Measurements from ENCODE around the gene LATS2.

The LATS2 gene

DNA sequence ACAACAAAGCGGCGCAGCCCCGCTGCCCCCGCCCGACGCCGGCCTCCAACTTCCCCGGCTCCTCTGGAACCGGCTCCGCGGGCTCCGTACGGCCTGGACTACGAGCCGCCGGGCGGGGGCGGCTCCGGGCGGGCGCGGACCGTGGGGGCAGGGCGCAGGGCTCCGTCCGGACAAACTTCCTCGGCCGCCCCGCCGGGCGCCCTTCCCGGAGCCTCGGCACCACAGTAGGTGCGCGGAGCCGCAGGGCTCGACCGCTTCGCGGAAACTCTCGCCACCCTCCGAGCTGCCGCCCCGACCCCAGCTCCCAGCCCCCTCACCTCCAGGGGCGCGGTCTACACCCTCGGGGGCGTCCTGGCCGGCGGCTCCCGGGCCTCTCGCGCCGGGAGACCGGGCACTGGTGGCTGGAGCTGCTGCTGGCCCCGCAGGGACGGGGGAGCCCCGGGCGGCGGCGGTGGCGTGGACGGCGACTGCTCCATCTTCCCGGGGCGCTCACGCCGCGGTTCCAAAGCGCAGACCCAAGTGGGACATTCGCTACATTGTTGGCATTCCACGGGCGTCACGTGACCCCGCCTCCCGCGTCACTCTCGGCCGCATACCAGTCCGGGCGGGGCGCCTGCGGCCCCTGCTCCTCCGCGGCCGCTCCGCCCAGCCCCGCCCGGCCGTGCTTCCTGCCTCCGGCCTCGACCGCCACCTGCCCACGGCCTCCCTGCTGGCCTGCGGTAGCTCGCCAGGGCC, at the start of gene LATS2:
TSS of gene LATS2 (minus strand) at position 558 of the 735 bp plus-strand sequence. CDS start 15,560 bp downstream, outside the sequence.
- DNase-seq, result peak; percentile 80

DNA sequence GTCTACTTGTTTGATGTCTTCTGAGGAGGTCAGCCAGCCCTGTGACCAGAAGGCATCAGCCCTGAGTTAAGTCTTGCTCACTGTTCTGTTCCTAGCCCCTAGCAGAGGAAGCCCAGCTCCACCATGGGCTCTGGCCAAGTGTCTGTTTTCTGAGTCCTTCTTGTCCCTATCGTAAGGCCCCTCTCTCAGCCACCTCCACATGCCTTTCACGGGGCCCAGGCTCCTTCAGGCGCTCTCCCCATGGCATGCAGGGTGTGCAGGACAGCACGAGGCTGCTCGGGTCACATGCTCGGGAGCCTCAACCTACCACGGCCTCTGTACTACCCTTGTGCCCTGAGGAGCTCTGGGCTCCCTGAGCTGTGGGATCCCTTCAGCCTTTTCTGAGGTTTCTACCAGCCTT, 47.8 kb upstream of the LATS2 start:
- DNase-seq, result no peak

DNA sequence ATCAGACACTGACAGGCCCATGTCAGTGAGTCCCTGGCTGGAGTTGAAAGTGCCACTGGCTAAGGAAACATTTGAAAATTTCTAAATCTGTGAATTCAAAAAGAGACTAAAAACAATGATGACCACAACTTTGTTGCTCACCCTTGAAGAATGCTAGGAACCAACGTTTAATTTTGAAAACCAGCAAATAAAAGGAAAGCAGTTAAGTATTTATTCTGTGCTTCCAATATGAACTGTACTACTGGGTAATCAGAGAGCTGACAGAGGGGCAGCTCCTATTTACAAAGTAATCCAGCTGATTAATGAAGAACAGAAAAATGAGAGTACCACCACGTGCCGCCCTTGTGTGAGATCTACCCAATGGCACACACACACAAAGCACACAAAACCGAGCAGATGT, 44.7 kb upstream of the LATS2 start:
- DNase-seq, result no peak

DNA sequence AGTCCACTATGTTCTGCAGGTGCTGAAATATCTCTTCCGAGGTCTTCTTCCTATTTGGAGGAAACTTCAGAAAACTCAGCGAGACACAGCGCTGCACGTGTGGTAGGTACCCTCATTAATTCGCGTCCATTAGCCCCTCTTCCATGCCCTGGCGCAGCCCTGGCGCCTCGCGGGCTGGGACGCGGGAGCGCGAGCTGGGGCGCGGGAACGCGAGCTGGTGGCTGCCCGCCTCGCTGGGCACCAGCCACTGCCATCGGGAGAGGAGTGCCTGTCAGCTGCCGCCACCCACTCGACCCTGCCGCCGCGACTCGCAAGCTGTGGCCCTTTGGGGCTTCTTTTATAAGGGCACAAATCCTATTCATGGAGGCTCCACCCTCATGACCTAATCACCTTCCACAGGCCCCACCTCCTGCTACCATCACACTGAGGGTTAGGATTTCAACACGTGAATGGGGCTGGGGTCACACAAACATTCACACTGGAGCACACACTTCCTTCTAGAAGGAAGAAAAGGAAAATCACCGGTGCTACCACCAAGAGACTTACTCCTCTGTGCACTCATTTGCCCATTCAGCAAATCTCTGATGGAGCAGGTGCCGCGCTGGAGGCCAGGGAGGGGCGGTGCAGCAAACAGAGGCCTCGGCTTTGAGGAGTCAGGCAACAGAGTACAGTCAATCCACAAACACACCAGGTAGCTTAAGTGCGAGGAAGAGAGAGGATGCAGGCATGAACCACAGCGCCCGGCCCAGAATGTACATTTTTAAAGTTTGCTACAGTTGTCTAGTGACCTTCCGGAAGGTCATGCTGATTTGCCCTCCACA, 43.0 kb upstream of the LATS2 start:
- no peak for DNase-seq

DNA sequence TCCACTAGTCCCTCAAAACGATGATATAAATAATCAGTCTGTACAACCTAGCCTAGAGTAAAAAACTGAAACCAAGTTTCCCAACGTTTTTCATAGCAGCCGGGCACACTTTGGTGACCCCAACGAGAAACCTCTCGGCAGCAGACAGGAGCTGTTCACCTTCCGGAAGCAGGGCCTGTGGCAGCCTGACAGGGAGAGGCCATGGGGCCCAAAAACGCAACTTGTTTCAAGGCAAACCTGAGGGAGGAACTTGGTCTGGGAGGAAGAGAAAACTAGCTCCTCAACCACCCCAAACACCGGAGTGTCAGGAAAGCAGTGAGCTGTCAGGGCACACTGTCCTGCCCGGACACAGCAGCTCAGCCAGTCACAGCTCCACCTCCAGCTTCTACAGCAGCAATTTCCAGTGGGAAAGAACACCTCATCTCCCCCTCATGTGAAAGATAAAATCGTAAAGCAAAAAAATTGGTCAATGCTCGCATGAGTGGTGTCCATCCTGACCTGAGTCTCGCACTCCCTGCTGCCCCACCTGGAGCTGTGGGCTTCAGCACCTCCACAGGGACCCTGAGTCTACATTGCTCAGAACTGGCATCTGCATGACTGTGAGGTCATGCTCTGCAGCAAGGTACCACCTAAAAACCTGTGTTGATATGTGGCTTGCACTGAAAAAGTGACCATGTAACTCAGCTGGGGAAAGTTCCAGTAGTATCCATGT, 40.6 kb upstream of the LATS2 start:
- DNase-seq, result no peak

DNA sequence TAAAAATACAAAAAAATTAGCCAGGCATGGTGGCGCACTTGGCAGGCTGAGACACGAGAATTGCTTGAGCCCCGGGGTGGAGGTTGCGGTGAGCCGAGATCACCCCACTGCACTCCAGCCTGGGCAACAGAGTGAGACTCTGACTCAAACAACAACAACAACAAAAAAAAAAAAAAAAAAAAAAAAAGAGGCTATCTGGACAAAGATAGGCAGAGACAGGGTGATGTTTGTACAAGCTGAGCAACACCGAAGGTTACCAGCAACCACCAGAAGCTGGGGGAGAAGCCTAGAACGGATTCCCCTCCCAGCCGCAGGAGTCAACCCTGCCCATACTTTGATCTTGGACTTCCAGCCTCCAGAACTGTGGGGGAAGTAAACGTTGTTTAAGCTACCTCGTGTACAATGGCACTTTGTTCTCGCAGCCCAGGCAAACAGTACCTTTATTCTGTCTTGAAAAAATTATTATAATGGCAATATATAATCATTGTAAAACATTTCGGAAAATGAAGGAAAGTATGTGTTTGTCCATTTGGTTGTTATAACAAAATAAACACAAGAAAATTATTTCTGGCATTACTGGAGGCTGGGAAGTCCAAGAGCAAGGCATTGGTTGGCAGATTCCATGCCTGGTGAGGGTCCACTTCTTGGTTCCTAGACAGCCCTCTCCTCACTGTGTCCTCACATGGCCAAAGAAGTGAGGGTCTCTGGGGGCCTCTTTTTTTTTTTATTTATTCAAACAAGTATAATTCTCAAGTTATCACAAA, 39.8 kb upstream of the LATS2 start:
- DNase-seq, result no peak

DNA sequence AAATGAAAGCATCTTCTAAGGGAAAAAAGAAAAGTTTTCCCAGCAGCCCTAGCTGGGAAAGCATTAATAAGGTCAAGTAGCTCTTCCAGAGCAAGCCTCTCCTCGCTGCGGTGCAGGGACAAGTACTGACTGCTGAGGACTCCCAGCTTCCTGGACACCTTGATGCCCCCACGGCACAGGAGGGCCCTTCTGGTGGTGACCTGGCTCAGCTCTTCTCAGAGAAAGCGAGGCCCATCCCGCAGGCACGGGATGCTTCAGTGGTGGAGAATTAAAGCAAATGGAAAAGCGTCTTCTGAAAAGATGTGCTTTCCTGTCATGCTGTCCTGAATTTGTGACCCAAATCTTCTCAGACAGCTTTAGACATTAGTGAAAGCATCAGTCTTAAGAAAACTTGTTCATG, 38.8 kb upstream of the LATS2 start:
- no peak for DNase-seq

DNA sequence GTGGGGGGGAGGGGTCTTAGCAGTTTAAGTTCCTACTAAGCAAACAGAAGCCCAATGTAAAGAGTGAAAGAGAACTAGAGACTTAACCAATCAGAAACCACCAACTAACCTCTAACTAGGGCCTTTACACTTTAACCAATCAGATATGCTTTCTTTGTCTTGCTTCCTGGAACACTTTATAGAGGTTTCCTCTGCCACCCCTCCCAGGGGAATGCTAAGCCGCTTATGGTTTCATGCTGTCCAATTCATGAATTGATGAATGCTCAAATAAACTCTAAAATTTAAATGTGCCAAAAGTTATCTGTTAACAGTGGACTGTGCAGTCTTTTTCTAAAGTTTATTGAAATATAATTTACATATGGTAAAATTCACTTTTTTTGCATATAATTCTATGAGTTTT, 33.9 kb upstream of the LATS2 start:
- peak; percentile 3 for DNase-seq

DNA sequence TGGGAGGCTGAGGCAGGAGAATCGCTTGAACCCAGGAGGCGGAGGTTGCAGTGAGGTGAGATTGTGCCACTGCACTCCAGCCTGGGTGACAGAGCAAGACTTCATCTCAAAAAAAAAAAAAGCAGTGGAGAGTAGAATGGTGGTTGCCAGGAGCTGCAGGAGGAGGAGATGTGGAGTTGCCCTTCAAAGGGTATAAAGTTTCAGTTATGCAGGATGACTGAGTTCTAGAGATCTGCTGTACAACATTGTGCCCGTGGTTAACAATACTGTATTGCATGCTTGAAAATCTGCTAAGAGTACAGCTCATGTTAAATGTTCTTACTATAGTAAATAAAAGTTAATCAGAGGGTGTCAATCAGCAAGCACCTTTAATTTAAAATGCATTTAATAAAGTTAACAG, 28.4 kb upstream of the LATS2 start:
- no peak for DNase-seq

DNA sequence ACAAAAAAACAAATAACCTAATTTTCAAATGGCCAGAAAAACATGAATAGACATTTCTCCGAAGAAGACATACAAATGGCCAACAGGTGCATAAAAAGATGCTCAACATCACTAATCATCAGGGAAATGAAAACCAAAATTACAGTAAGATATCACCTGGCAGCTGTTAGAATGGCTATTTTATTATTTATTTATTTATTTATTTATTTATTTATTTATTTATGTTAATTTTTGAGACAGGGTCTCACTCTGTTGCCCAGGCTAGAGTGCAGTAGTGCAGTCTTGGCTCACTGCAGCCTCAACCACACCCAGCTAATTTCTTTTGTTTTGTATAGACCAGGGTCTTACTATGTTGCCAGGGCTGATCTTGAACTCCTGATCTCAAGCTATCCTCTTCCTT, 27.1 kb upstream of the LATS2 start:
- no peak for DNase-seq

DNA sequence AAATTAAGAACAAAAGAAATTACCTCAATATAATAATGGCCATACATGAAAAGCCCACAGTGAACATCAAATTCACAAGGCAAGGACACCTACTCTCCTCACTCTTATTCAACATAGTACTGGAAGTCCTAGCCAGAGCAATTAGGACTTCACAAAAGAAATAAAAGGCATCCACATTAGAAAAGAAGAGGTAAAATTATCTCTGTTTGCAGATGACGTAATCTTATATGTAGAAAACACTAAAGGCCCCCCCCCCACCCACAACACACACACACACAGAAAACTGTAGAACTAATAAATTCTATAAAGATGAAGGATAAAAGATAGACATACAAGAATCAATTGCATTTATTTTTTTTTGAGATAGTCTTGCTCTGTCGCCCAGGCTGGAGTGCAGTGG, 25.5 kb upstream of the LATS2 start:
- no peak for DNase-seq

DNA sequence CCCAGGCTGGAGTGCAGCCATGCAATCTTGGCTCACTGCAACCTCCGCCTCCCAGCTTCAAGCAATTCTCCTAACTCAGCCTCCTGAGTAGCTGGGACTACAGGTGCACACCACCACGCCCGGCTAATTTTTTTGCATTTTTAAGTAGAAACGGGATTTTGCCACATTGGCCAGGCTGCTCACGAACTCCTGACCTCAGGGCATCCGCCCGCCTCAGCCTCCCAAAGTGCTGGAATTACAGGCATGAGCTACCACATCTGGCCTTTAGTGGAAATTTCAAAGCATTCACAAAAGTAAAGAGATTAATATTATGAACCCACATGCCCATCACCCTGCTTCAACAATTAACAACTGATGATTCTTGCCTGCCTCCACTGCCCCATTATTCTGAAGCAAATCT, 20.5 kb upstream of the LATS2 start:
- no peak for DNase-seq

DNA sequence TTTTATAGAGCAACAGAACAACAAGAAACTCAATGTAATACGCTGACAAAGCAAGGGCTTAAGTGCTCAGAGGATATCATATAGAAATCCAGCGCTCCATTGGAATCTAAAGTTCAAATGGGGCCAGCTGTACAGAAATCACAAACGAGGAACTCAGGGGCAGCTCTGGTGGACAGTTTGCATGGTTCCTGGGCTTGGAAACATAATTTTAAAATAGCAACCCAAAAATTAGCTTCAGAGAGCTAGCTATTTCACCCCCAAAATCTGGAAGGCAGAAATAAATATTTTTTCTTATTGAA, 19.2 kb upstream of the LATS2 start:
- no peak for DNase-seq

DNA sequence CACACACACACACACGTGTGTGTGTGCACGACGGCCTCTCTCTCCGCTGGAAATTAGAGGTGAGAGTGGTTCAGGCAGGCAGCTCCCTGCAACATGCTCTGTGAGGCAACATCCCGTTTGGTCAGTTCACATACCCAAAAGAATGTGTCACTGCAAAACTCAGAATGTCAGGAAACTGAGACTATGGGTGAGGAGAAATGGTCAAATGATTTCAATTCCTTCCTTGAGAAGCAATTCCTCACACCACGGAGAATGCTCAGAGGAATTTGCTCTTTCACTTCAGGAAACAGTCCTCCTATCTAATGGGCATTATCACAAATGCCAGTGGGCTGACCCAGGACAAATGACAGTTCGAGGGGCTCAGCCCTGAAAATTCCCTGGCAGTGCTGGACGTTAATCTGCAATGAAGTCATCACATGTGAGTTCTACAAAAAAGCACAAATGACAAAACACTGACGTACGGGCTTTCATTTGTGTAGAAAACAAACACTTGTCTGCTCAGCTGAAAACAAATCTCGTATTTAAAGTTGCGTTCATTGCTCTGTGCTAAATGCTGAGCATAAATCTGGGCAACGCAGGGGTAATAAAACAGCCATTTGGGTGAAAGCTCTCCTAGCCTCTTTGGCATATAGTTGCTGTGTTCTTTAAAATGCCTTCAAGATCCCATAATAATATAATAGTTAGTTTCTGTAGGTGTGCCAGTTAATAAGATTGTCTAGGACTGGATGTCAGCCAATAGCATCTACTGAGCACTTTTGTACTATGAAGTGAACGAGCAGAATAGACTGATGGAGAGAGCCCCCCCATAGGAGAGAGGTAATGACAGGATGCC, 18.6 kb upstream of the LATS2 start:
- DNase-seq, result peak; percentile 78

DNA sequence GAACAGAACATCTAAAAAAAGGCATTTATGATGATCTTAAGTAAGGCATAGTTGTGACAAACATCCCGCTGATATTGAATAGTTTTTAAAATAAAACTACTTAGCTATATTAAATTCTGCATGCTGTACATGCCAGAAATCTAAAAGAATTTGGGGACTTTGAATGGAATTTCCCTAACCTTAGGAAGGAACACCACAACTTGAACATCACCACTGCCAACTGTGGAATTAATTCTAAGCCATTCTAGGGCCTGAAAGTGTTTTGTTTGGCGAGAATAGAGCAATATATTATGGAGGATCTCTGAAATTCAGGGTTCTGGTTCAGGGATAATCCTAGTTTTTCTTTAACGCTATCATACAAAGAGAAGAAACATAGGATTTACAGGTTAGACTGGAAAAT, 17.8 kb upstream of the LATS2 start:
- DNase-seq, result no peak

DNA sequence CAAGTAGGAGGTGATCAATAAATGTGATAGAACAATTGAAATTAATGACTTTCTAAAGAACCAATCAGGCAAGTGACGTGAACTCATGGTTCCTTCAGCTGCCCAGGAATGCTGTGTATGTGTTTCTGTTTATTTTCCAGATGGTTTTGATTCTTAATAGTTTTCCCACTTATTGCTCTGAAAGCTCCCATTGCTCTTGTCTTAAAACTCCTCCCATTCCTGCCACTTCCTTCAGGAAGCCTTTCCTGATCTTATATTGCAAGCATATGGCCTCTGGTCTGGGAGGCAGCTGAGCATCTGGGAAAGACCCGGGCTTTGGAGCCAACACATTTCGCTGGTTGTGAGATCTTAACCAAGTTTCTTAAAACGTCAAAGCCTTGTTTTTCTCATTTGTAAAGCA, 17.1 kb upstream of the LATS2 start:
- no peak for DNase-seq

DNA sequence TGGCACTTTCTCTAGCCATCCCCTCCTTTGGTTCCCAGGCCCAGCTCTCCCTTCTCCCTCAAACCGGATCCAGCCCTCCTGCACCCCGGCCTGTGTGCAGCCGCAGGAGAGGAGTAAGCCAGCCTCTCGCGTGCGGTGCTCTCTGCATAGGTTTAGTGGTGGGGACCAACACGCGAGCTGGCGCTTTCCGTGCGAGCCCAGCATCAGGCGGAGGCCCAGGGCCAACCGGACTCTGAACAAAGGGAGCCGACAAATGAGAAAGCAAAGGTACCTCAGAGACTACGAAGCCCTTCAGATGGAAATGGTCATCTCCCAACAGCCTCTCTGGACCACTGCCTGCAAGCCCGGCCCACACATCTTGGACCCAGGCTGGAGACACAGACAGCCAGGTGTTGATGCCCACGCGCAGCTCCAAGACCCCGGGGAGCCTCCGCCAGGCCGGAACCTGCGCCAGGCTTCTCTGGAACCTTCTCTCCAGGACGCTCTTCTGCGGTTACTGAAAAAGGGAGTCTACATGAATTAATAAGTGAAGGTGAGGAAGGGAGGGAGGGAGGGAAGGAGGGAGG, 16.5 kb upstream of the LATS2 start:
- DNase-seq, result no peak

DNA sequence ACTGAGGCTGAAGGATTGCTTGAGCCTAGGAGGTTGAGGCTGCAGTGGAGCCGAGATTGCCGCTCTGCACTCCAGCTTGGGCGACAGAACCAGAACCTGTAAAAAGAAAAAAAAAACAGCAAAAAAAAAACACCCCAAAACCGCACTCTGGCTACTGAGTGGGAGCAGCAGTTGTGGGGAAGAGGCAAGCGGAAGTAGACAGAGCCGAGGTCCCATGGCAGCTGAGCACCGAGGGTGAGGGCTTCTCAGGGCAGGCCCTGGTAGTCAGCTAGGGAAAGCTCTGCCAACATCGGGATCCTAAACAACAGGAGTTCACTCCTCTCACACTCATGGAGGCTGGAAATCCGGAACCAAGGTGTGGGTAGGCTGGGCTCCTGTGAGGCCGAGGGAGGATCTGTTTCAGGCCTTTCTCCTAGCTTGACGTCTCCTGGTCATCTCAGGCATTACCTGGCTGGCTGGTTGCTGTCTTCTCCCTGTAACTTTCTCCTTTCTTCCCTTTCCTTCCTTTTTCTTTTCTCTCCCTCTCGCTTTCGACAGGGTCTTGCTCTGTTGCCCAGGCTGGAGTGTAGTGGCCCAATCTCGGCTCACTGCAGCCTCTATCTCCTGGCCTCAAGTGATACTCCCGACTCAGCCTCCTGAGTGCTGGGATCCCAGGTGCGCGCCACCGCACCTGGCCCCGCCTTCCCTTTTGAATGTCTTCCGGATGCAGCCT, 15.8 kb upstream of the LATS2 start:
- peak; percentile 48 for DNase-seq

DNA sequence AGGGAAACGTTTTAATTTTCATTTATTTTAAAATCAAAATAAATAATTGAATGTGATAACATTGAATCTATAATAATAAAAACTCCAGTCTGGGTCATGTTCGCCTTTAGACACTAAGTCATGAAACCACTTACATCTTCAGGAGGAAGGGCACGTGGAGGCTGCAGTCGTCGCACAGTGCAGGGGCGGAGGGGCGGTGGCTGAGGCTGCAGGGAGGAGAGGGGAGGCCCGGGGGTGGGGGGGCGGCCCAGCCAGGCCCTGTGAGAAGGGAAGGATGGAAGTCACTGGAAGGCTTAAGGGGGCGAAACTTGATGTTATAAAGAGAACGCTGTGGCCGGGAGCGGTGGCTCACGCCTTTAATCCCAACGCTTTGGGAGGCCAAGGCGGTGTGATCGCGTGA, 14.9 kb upstream of the LATS2 start:
- no peak for DNase-seq

DNA sequence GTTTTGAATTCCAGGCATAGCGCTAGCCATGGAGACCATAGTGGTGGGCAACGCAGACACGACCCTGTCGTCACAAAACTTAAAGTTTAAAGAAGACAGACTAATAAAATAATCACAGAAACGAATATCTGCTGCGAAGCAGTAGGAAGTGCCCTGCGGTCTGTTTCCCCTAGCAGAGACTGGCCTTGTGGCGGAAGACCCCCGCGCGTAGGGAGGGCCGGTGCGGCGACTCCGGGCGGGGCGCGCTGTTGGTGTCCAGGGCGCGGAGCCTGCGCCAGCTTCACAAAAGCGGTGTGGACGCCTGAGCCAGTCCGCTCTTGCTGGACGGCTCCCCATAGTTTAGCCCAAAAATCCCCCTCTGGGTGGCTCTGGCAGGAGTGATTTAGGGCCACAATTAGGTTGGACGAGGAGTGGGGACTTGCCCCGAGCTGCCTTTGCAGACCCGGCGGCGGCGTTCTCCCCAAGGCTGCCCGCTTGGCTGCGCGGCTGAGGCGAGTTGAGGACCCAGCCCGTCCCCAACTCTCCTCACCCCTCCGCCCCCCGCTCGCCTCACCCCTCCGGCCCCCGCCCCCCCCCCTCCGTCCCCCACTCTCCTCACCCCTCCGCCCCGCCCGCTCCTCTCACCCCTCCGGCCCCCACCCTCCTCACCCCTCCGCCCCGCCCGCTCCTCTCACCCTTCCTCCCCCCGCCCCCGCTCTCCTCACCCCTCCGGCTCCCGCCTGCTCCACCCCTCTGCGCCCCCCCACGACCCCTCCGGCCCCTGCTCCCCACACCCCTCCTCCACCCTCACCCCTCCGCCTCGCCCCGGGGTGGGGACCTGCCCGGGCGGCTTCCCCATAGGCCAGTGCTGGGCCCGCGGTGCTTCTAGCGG, 14.2 kb upstream of the LATS2 start:
- DNase-seq, result no peak

Data from MV-4-11 (cell line).